Left ventricle myocardium inferior (tissue), 1 donor: Measurements from ENCODE around the gene KANK4. TPM values are rescaled to one million over a fixed set of nuclear protein-coding genes. Genes with fewer than 3 reads are reported as not detected.

Experiments
- total RNA-seq: library from RNA; stranded (reverse); fragmentation: NEBNext Ultra II Directional; extraction: Animal tissue kit (Norgen Biotek cat#: 25700); gene quantifications from one replicate; pipeline ENCODE4 v1.2.1, GENCODE V29; 2021
- donor health status: DM: no; HTN: yes; CAD: no; lungs with severe emphysema.

KANK4 gene
- total RNA-seq, 1 donor from 2014 or later: 0.11 TPM

Other genes with a start within 250 kb of the KANK4 start
- gene L1TD1, start 124.6 kb downstream of the KANK4 start, total RNA-seq: 0.08 TPM
- 12.5 TPM for gene USP1, start 117.6 kb upstream of the KANK4 start, total RNA-seq